NB4 (cell line): ENCODE data around the gene PSMD2.
A peak's percentile ranks its signal among the peaks of the same experiment; 100 is the strongest.

Source experiments
- MYC ChIP-seq: IDR thresholded peaks from 2 replicates; pipeline ENCODE4 v1.6.1; 2011; ENCODE audit warnings: low read depth, low read length
- POLR2A ChIP-seq: IDR thresholded peaks from 2 replicates; pipeline ENCODE4 v1.6.1; 2011; ENCODE audit warnings: mild to moderate bottlenecking; ENCODE audit not compliant: insufficient read length; ENCODE audit errors: extremely low read depth
- TF ChIP-seq, protein P1 (sequence below): IDR thresholded peaks from one replicate; pipeline ENCODE4 v1.5.1; 2012; ENCODE audit warnings: low read depth, low read length
- TF ChIP-seq, protein P2 (sequence below): IDR thresholded peaks from 2 replicates; pipeline ENCODE4 v1.6.1; 2011; ENCODE audit warnings: low read depth, low read length

DNA sequence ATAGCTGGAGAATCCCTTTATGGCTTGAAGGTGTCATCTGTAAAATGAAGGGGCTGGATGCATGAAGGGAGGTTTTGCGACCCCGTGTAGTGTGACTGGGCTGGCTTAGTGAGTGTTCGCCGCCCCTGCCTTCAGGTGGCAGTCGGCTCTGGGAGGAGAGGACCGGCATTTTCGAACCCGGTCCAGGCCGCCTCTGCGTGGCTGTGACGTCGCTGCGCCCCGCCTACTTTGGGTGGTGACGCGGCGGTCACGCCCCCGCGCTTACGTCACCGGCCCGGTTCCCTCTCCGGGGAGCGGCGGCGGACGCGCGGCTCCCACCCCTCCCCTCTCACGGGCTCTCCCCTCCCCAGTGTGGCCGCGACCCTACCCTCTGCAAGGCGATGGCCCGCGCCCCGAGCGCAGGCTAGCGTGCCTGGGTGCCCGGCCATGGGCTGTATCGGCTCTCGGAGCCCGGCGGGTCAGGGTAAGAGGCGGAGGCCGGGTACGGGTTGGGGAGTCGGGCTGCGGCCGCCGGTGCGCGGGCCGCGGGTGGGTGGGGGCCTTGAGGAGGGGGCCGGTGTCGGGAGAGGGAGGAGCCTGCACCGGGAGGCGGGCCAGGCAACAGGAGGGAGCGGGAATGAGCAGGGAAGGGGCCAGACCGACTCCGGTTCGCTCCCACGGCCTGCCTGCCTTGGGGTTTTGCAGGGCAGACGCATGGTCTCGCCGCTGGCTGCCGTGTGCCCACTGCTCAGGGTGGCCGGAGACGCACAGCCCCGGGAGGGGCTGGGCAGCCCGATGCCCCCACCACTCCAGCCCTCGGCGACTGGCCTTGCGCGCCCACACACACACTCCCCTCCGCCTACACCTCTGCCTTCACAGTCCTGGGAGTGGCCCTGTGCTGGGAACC lies 36.9 kb downstream of the PSMD2 start:
- TF ChIP-seq MYC (no peak), POLR2A (peak; percentile 33)
- TF ChIP-seq, protein P1, sequence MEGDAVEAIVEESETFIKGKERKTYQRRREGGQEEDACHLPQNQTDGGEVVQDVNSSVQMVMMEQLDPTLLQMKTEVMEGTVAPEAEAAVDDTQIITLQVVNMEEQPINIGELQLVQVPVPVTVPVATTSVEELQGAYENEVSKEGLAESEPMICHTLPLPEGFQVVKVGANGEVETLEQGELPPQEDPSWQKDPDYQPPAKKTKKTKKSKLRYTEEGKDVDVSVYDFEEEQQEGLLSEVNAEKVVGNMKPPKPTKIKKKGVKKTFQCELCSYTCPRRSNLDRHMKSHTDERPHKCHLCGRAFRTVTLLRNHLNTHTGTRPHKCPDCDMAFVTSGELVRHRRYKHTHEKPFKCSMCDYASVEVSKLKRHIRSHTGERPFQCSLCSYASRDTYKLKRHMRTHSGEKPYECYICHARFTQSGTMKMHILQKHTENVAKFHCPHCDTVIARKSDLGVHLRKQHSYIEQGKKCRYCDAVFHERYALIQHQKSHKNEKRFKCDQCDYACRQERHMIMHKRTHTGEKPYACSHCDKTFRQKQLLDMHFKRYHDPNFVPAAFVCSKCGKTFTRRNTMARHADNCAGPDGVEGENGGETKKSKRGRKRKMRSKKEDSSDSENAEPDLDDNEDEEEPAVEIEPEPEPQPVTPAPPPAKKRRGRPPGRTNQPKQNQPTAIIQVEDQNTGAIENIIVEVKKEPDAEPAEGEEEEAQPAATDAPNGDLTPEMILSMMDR, result no peak
- TF ChIP-seq, protein P2, sequence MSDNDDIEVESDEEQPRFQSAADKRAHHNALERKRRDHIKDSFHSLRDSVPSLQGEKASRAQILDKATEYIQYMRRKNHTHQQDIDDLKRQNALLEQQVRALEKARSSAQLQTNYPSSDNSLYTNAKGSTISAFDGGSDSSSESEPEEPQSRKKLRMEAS, result no peak
